RWPE1 (cell line): ENCODE measurements around the gene COLQ.
"Not testable (repeated sequence)": the region's sequence is repeated elsewhere in the genome, so short reads cannot be mapped to it uniquely, and the experiment has no call there.

Source experiments
- CTCF ChIA-PET: fragments of 350-600 bp; sonication (Branson Sonifier 250); formaldehyde crosslinking; extraction: SDS; loops from one replicate; lab custom pipeline; 2021; lab: Yijun Ruan, JAX
- POLR2A ChIA-PET: fragments of 400-600 bp; formaldehyde crosslinking; extraction: SDS; loops from one replicate; lab custom pipeline; 2020; ENCODE audit warnings: antibody characterized with exemption; ENCODE audit not compliant: low non-redundant PET; lab: Yijun Ruan, JAX
- DNase-seq: peaks from one replicate; pipeline ENCODE4 v3.0.0; 2012; ENCODE audit warnings: low spot score
- H3K27ac ChIP-seq: fragments of 450-650 bp; 2 replicates; pipeline ENCODE4 v1.5.1; 2017
- CTCF ChIP-seq: fragments of 450-650 bp; conservative IDR thresholded peaks from 2 replicates; pipeline ENCODE4 v1.5.1; 2017; ENCODE audit warnings: low read depth, mild to moderate bottlenecking

The COLQ gene

GRCh38 chr3:15536856-15537255, 15.3 kb upstream of the COLQ start:
- ChIA-PET CTCF (no interaction called here), POLR2A (no interaction called here)
- TF ChIP-seq CTCF: no peak
- H3K27ac ChIP-seq: no peak overlapping the region
- DNase-seq: no peak

- POLR2A ChIA-PET: no interaction called here
- DNase-seq: peak; percentile 25
- no peak overlapping the region for H3K27ac ChIP-seq
- CTCF ChIA-PET: no interaction called here
- TF ChIP-seq CTCF: no peak
Observed at GRCh38 chr3:15535732-15536131, 14.2 kb upstream of the COLQ start.

GRCh38 chr3:15532614-15533013, 11.1 kb upstream of the COLQ start:
- DNase-seq, H3K27ac ChIP-seq, POLR2A ChIA-PET, CTCF ChIA-PET: not testable (repeated sequence)

GRCh38 chr3:15531346-15531745, 9.8 kb upstream of the COLQ start:
- CTCF ChIA-PET: no interaction called here
- POLR2A ChIA-PET: no interaction called here
- TF ChIP-seq CTCF: no peak
- no peak for DNase-seq
- H3K27ac ChIP-seq: no peak overlapping the region

GRCh38 chr3:15528854-15529537, 7.5 kb upstream of the COLQ start:
- H3K27ac ChIP-seq: no peak overlapping the region
- POLR2A ChIA-PET: no interaction called here
- CTCF ChIA-PET: interaction anchor here (0.7 kb wide), 1 partner anchor 35 kb away, joined by 3 read pairs; no protein-coding TSS in a partner anchor
- TF ChIP-seq CTCF: no peak
- no peak for DNase-seq

GRCh38 chr3:15527031-15527459, 5.5 kb upstream of the COLQ start:
- no peak overlapping the region for H3K27ac ChIP-seq
- ChIA-PET CTCF (no interaction called here), POLR2A (no interaction called here)
- no peak for DNase-seq
- TF ChIP-seq CTCF: no peak

GRCh38 chr3:15525790-15526189, 4.3 kb upstream of the COLQ start:
- CTCF ChIA-PET: no interaction called here
- POLR2A ChIA-PET: no interaction called here
- no peak for DNase-seq
- TF ChIP-seq CTCF: no peak
- H3K27ac ChIP-seq: no peak overlapping the region
